Spleen (tissue), 7 donors: ENCODE data around the gene PAPPA.

ENCODE experiments used
- CTCF ChIP-seq, 11 experiments: fragments of 200-600 bp in 7 of 11; fragments of 450-650 bp in 4 of 11; sonication (generic) in 4 of 11; IDR thresholded peaks in 8 of 11; conservative IDR thresholded peaks in 3 of 11; 1 replicate in 7 of 11; 2 replicates in 4 of 11; pipeline versions ENCODE4 v1.4.0 to v1.8.0; 2016 to 2021; ENCODE audit warnings: antibody characterized with exemption in 11 of 11, inconsistent platforms in 4 of 11, mild to moderate bottlenecking in 1 of 11
- POLR2A ChIP-seq, 3 donors: fragments of 450-650 bp; IDR thresholded peaks; one replicate each; pipeline ENCODE4 v1.5.1; 2017; ENCODE audit warnings: antibody characterized with exemption in 3 of 3, mild to moderate bottlenecking in 1 of 3
- POLR2AphosphoS5 ChIP-seq, 3 donors: sonication (generic); formaldehyde crosslinking; IDR thresholded peaks; one replicate each; pipeline ENCODE4 v1.5.1; 2017; ENCODE audit warnings: antibody characterized with exemption in 3 of 3
- donor health status: DM: no; HTN: no; CAD: no; lungs with moderate emphysema.
- donor health status: DM: no; HTN: no; CAD: no.
- donor health status: DM: no; HTN: no; CAD: no.

GRCh38 chr9:116395699-116396037 is 242.1 kb downstream of the PAPPA start:
- TF ChIP-seq POLR2AphosphoS5 (IDR thresholded peaks at IDR 0.05) (no peak), CTCF (IDR thresholded peaks at IDR 0.05 in 8 of 11, conservative IDR thresholded peaks at IDR 0.05 in 3 of 11) (no peak), POLR2A (IDR thresholded peaks at IDR 0.05) (no peak)
